DND-41 (cell line): Measurements from ENCODE around the gene SREBF2.

Experiments used
- ATAC-seq: fragments of 200-7000 bp; cut with Tn5 transposase; 3 replicates; pipeline ENCODE4 v1.9.1; 2021; ENCODE audit warnings: low read depth; ENCODE audit not compliant: insufficient read depth
- DNase-seq: peaks from one replicate; pipeline ENCODE4 v3.0.0-alpha.2; 2020
- H2AFZ ChIP-seq: 2 replicates; pipeline ENCODE4 v1.6.0; 2012; ENCODE audit warnings: low read depth, low read length
- H3K27ac ChIP-seq: 2 replicates; pipeline ENCODE4 v1.5.1; 2012; ENCODE audit warnings: low read length, inconsistent platforms
- H3K27me3 ChIP-seq: fragments of 200-600 bp; sonication (generic); 2 replicates; pipeline ENCODE4 v1.6.0; 2012; ENCODE audit warnings: low read length, mild to moderate bottlenecking, inconsistent platforms; ENCODE audit not compliant: insufficient read depth, poor library complexity
- H3K36me3 ChIP-seq: 2 replicates; pipeline ENCODE4 v1.5.1; 2012; ENCODE audit warnings: low read length, inconsistent platforms; ENCODE audit not compliant: insufficient read depth
- H3K4me1 ChIP-seq: 2 replicates; pipeline ENCODE4 v1.5.1; 2012; ENCODE audit warnings: mild to moderate bottlenecking, low read length; ENCODE audit not compliant: insufficient read depth
- H3K4me2 ChIP-seq: 2 replicates; pipeline ENCODE4 v1.6.0; 2012; ENCODE audit warnings: mild to moderate bottlenecking, moderate library complexity, low read length, inconsistent platforms; ENCODE audit not compliant: insufficient read depth
- H3K4me3 ChIP-seq, 2 experiments: fragments of 200-600 bp in 1 of 2; shearing (Covaris generic) in 1 of 2; 2 replicates each; pipeline ENCODE4 v1.5.1; 2012 to 2016; ENCODE audit warnings: inconsistent platforms in 2 of 2, low read length in 2 of 2, mild to moderate bottlenecking in 2 of 2, low read depth in 1 of 2, moderate library complexity in 1 of 2
- H3K79me2 ChIP-seq: 2 replicates; pipeline ENCODE4 v1.6.0; 2012; ENCODE audit warnings: low read length, inconsistent platforms; ENCODE audit not compliant: insufficient read depth
- H3K9ac ChIP-seq: 2 replicates; pipeline ENCODE4 v1.6.0; 2012; ENCODE audit warnings: low read depth, mild to moderate bottlenecking, inconsistent platforms, low read length, moderate library complexity
- H3K9me3 ChIP-seq: 2 replicates; pipeline ENCODE4 v1.5.1; 2012; ENCODE audit warnings: low read length, moderate library complexity, mild to moderate bottlenecking, inconsistent platforms; ENCODE audit not compliant: insufficient read depth, severe bottlenecking
- H4K20me1 ChIP-seq: 2 replicates; pipeline ENCODE4 v1.6.0; 2012; ENCODE audit warnings: low read length; ENCODE audit not compliant: insufficient read depth
- EZH2 ChIP-seq: IDR thresholded peaks from 3 replicates; pipeline ENCODE4 v1.6.1; 2012; ENCODE audit warnings: borderline replicate concordance, low read depth, mild to moderate bottlenecking, moderate library complexity, low read length, inconsistent platforms; ENCODE audit not compliant: severe bottlenecking
- TF ChIP-seq, protein P1 (sequence below): IDR thresholded peaks from 2 replicates; pipeline ENCODE4 v1.5.1; 2012; ENCODE audit warnings: borderline replicate concordance, low read length, moderate library complexity, mild to moderate bottlenecking; ENCODE audit not compliant: poor library complexity, severe bottlenecking; ENCODE audit errors: extremely low read depth

Gene SREBF2

DNA sequence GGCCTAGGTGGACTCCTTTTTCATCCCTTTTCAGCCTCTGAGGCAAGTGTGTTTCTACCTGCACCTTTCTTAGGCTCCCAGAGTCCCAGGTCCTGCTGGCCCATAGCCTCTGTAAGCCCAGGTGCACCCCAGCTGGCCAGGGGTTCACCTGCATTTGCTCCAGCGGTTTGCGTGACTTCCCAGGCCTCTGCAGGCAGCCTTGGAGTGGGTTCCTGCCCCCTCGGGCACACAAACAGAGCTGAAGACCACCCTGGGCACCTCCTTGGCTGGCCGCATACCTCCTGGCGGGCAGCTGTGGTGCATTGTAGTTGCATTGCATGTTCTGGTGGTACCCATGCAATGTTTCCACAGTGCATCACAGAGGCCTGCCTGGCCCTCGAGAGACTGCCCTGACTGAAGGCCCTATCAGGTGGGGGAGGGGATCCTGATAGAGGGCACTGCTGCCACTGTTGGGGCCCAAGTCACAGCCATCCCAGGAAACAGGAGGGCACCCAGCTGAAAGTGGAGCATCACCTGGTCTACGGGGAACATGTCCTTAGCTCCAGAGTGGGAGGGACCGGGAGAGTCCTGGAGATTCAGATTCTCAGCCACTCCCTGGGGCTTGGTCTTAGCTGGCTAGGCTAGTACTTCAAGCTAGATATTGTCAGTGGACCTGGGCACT is 67.9 kb downstream of the SREBF2 start:
- H3K4me1 ChIP-seq = no peaks in the 10 kb centered on the region
- no peak overlapping the region for H3K9ac ChIP-seq
- H3K9me3 ChIP-seq = no peaks in the 10 kb centered on the region
- TF ChIP-seq EZH2 = no peak
- TF ChIP-seq, protein P1, sequence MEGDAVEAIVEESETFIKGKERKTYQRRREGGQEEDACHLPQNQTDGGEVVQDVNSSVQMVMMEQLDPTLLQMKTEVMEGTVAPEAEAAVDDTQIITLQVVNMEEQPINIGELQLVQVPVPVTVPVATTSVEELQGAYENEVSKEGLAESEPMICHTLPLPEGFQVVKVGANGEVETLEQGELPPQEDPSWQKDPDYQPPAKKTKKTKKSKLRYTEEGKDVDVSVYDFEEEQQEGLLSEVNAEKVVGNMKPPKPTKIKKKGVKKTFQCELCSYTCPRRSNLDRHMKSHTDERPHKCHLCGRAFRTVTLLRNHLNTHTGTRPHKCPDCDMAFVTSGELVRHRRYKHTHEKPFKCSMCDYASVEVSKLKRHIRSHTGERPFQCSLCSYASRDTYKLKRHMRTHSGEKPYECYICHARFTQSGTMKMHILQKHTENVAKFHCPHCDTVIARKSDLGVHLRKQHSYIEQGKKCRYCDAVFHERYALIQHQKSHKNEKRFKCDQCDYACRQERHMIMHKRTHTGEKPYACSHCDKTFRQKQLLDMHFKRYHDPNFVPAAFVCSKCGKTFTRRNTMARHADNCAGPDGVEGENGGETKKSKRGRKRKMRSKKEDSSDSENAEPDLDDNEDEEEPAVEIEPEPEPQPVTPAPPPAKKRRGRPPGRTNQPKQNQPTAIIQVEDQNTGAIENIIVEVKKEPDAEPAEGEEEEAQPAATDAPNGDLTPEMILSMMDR = no peak
- no peaks in the 10 kb centered on the region for H3K79me2 ChIP-seq
- H3K27ac ChIP-seq = no peak overlapping the region
- H3K4me3 ChIP-seq = no peak overlapping the region
- H4K20me1 ChIP-seq = peaks cover 46% of the 10 kb centered on the region
- ATAC-seq (no peak), DNase-seq (no peak)
- no peaks in the 10 kb centered on the region for H3K27me3 ChIP-seq
- H3K4me2 ChIP-seq = no peak overlapping the region
- H3K36me3 ChIP-seq = peaks cover 99% of the 10 kb centered on the region
- H2AFZ ChIP-seq = no peak overlapping the region

DNA sequence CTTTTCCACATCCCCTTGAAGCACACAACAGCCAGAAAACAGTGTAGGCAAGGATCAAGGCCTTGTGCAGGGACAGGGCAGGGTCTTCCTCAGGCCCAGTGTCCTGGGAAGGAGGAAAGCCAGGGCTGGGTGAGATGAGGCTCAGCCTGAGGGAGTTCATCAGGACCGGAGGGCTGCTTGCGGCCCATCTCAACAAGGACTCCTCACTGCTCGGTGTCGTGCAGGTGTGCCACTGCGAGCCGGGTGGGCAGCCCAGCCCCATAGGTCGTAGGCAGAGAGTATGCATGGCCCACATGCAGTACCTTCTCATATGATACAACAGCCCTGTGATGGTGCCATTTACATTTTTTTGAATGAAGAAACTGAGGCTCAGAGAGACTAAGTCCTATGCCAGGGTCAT is 69.1 kb downstream of the SREBF2 start:
- TF ChIP-seq EZH2 = no peak
- TF ChIP-seq, protein P1 = no peak
- DNase-seq (no peak), ATAC-seq (no peak)
- Histone ChIP-seq H3K4me1 (no peaks in the 10 kb centered on the region), H3K27me3 (no peaks in the 10 kb centered on the region), H3K9me3 (no peaks in the 10 kb centered on the region), H2AFZ (no peak overlapping the region), H3K4me3 (no peak overlapping the region), H4K20me1 (peaks cover 49% of the 10 kb centered on the region), H3K36me3 (peaks cover 94% of the 10 kb centered on the region), H3K4me2 (no peak overlapping the region), H3K79me2 (no peaks in the 10 kb centered on the region), H3K9ac (no peak overlapping the region), H3K27ac (no peak overlapping the region)

DNA sequence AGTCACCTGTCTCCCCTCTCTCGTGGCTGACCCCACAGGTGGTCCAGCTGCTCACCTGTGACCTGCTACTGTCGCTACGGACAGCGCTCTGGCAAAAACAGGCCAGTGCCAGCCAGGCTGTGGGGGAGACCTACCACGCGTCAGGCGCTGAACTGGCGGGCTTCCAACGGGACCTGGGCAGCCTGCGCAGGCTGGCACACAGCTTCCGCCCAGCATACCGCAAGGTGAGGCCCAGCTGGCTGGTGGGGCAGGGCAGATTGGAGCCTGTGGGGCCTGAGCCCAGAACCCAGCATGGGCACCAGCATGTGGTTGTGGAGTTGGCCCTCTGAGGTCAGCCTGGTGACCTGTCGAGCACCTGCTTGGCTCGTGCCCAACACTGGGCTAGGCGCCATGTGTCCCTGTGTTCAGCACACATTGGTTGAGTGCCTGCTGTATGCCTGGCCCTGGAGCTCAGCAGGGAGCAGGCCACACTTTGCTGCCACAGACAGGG is 70.1 kb downstream of the SREBF2 start:
- peaks cover 93% of the 10 kb centered on the region for H3K36me3 ChIP-seq
- DNase-seq (no peak), ATAC-seq (no peak)
- H3K4me2 ChIP-seq = no peak overlapping the region
- H2AFZ ChIP-seq = no peak overlapping the region
- H3K27me3 ChIP-seq = no peaks in the 10 kb centered on the region
- H4K20me1 ChIP-seq = peaks cover 50% of the 10 kb centered on the region
- no peak overlapping the region for H3K4me3 ChIP-seq
- no peak overlapping the region for H3K9ac ChIP-seq
- H3K27ac ChIP-seq = no peak overlapping the region; the same call in 1 of the 2 replicates
- TF ChIP-seq, protein P1 = no peak
- TF ChIP-seq EZH2 = no peak
- H3K79me2 ChIP-seq = no peaks in the 10 kb centered on the region
- no peaks in the 10 kb centered on the region for H3K9me3 ChIP-seq
- H3K4me1 ChIP-seq = no peaks in the 10 kb centered on the region
